Smooth muscle cell of the brain vasculature (primary cell): ENCODE results near the gene CEACAM5.

Experiments
- DNase-seq: peaks from one replicate; pipeline ENCODE4 v3.0.0-alpha.2; 2012; ENCODE audit warnings: low read depth, low spot score

Gene CEACAM5

GRCh38 chr19:41708481-41708880 is at the start of gene CEACAM5:
Gene CEACAM5, plus strand, starts transcription at chr19:41708626. Its CDS starts 106 bp downstream, at chr19:41708732.
- no peak for DNase-seq

GRCh38 chr19:41666075-41666474 is 42.4 kb upstream of the CEACAM5 start:
- no peak for DNase-seq

- DNase-seq = no peak
Observed at GRCh38 chr19:41668315-41668714, 40.1 kb upstream of the CEACAM5 start.

- DNase-seq = no peak
Observed at GRCh38 chr19:41670755-41671154, 37.7 kb upstream of the CEACAM5 start.

GRCh38 chr19:41671486-41671885 is 36.9 kb upstream of the CEACAM5 start:
- DNase-seq = no peak

GRCh38 chr19:41682437-41682836 is 26.0 kb upstream of the CEACAM5 start:
- no peak for DNase-seq

- no peak for DNase-seq
Observed at GRCh38 chr19:41687419-41687818, 21.0 kb upstream of the CEACAM5 start.

GRCh38 chr19:41688098-41688497 is 20.3 kb upstream of the CEACAM5 start, which contains the start of gene CEACAM7:
Gene CEACAM7, minus strand, starts transcription at chr19:41688270. Its CDS starts 105 bp downstream, at chr19:41688165.
- no peak for DNase-seq

- DNase-seq = no peak
Observed at GRCh38 chr19:41688687-41689086, 19.7 kb upstream of the CEACAM5 start.

GRCh38 chr19:41689993-41690800 is 18.2 kb upstream of the CEACAM5 start:
- no peak for DNase-seq

GRCh38 chr19:41690801-41691065 is 17.7 kb upstream of the CEACAM5 start:
- no peak for DNase-seq

GRCh38 chr19:41691268-41691970 is 17.0 kb upstream of the CEACAM5 start:
- no peak for DNase-seq

- no peak for DNase-seq
Observed at GRCh38 chr19:41694196-41694595, 14.2 kb upstream of the CEACAM5 start.

- DNase-seq = no peak
Observed at GRCh38 chr19:41694831-41695635, 13.4 kb upstream of the CEACAM5 start.

- DNase-seq = no peak
Observed at GRCh38 chr19:41695745-41696144, 12.7 kb upstream of the CEACAM5 start.

- DNase-seq = no peak
Observed at GRCh38 chr19:41696402-41697197, 11.8 kb upstream of the CEACAM5 start.

GRCh38 chr19:41697198-41697855 is 11.1 kb upstream of the CEACAM5 start:
- DNase-seq = no peak

GRCh38 chr19:41698746-41699230 is 9.6 kb upstream of the CEACAM5 start:
- no peak for DNase-seq

- DNase-seq = no peak
Observed at GRCh38 chr19:41699231-41699967, 9.0 kb upstream of the CEACAM5 start.

GRCh38 chr19:41699968-41700323 is 8.5 kb upstream of the CEACAM5 start:
- no peak for DNase-seq
